Calu3 (cell line): Measurements from ENCODE around the gene CD24. TPM values are rescaled to one million over a fixed set of nuclear protein-coding genes. Genes with fewer than 3 reads are reported as not detected.

Experiments used
- BruUV-seq: library from RNA; stranded (reverse); fragments of 400-500 nt; replicated peaks from 2 replicates; lab custom pipeline; 2021; lab: Mats Ljungman, UMichigan
- CTCF ChIA-PET: fragments of 300-600 bp; sonication (Branson Sonifier 250); formaldehyde crosslinking; loops from one replicate; lab custom pipeline; 2022; ENCODE audit warnings: antibody characterized with exemption; lab: Charles Lee
- DNase-seq: peaks from one replicate; pipeline ENCODE4 v3.0.0; 2022
- H3K27ac Mint-ChIP-seq: one replicate; pipeline ENCODE4 v1.8.0; 2022; ENCODE audit warnings: mixed read lengths; ENCODE audit not compliant: unreplicated experiment
- H3K27me3 Mint-ChIP-seq: one replicate; pipeline ENCODE4 v1.8.0; 2022; ENCODE audit warnings: mixed read lengths; ENCODE audit not compliant: unreplicated experiment
- H3K36me3 Mint-ChIP-seq: one replicate; pipeline ENCODE4 v1.8.0; 2022; ENCODE audit warnings: mild to moderate bottlenecking, moderate library complexity, mixed read lengths; ENCODE audit not compliant: insufficient read depth, unreplicated experiment
- H3K4me1 Mint-ChIP-seq: one replicate; pipeline ENCODE4 v1.8.0; 2022; ENCODE audit warnings: mild to moderate bottlenecking, low read depth, mixed read lengths; ENCODE audit not compliant: unreplicated experiment
- H3K4me3 Mint-ChIP-seq: one replicate; pipeline ENCODE4 v1.8.0; 2022; ENCODE audit warnings: mild to moderate bottlenecking, low read depth, moderate library complexity, mixed read lengths; ENCODE audit not compliant: unreplicated experiment
- H3K9me3 Mint-ChIP-seq: one replicate; pipeline ENCODE4 v1.8.0; 2022; ENCODE audit warnings: low read depth, mixed read lengths; ENCODE audit not compliant: unreplicated experiment
- CTCF ChIP-seq: fragments of 200-600 bp; IDR thresholded peaks from one replicate; pipeline ENCODE4 v1.8.0; 2022; ENCODE audit warnings: antibody characterized with exemption; ENCODE audit not compliant: unreplicated experiment
- intact Hi-C: fragments of 100-400 bp; cut with micrococcal nuclease; formaldehyde crosslinking; loops from one replicate; pipeline ENCODE4 v1.10.0; 2022; ENCODE audit not compliant: unreplicated experiment
- total RNA-seq: library from RNA; stranded (reverse); gene quantifications from 2 replicates; pipeline ENCODE4 v1.2.3, GENCODE V29; 2022

CD24 gene
- total RNA-seq, 1 experiment from 2014 or later = 1,415 TPM

- intact Hi-C loops = no loop called here
- Mint-ChIP-seq H3K4me3 (no peak overlapping the region), H3K9me3 (no peaks in the 10 kb centered on the region), H3K27me3 (no peaks in the 10 kb centered on the region), H3K4me1 (no peaks in the 10 kb centered on the region), H3K36me3 (no peaks in the 10 kb centered on the region), H3K27ac (no peak overlapping the region)
- no peak for DNase-seq
- BruUV-seq = no TSS peak
- CTCF ChIA-PET = no interaction called here
- TF ChIP-seq CTCF = no peak
These were observed 14.1 kb upstream of the CD24 start for GRCh38 chr6:106988664-106989063.

- no TSS peak for BruUV-seq
- Mint-ChIP-seq H3K4me1 (peaks cover 20% of the 10 kb centered on the region), H3K36me3 (peaks cover 5% of the 10 kb centered on the region), H3K9me3 (no peaks in the 10 kb centered on the region), H3K4me3 (no peak overlapping the region), H3K27me3 (no peaks in the 10 kb centered on the region), H3K27ac (no peak overlapping the region)
- CTCF ChIA-PET = interaction anchor here (0.7 kb wide), 1 partner anchor 1588 kb away, joined by 5 read pairs; no protein-coding TSS in a partner anchor
- intact Hi-C loops = no loop called here
- no peak for TF ChIP-seq CTCF
- no peak for DNase-seq
These were observed 7.4 kb upstream of the CD24 start for GRCh38 chr6:106981926-106982325.

GRCh38 chr6:106980926-106981325, 6.4 kb upstream of the CD24 start:
- H3K27ac Mint-ChIP-seq = no peak overlapping the region
- no peaks in the 10 kb centered on the region for H3K9me3 Mint-ChIP-seq
- CTCF ChIA-PET = interaction anchor here (0.7 kb wide), 2 partner anchors 160 to 311 kb away, joined by 3 to 4 read pairs; no protein-coding TSS in a partner anchor
- BruUV-seq = no TSS peak
- no peak for DNase-seq
- TF ChIP-seq CTCF = no peak
- H3K36me3 Mint-ChIP-seq = peaks cover 7% of the 10 kb centered on the region
- intact Hi-C loops = no loop called here
- peaks cover 20% of the 10 kb centered on the region for H3K4me1 Mint-ChIP-seq
- no peaks in the 10 kb centered on the region for H3K27me3 Mint-ChIP-seq
- H3K4me3 Mint-ChIP-seq = no peak overlapping the region

- no TSS peak for BruUV-seq
- peak; percentile 93 for DNase-seq
- TF ChIP-seq CTCF = peak; percentile 79
- CTCF ChIA-PET = interaction anchor here (0.7 to 1.2 kb wide), 10 partner anchors 109 to 640 kb away, joined by 3 to 7 read pairs (median 4); no protein-coding TSS in a partner anchor
- Mint-ChIP-seq H3K27me3 (no peaks in the 10 kb centered on the region), H3K9me3 (no peaks in the 10 kb centered on the region), H3K27ac (no peak overlapping the region), H3K36me3 (peaks cover 22% of the 10 kb centered on the region), H3K4me3 (no peak overlapping the region), H3K4me1 (peaks cover 20% of the 10 kb centered on the region)
- intact Hi-C loops = loop anchor here (2.0 to 5.0 kb wide), 4 partner anchors 232 to 533 kb away; no protein-coding TSS in a partner anchor
These were observed 4.9 kb upstream of the CD24 start for GRCh38 chr6:106979435-106979884.
